Stimulated activated CD4-positive, alpha-beta T cell treated with anti-CD3 and anti-CD28 coated beads, Interleukin-15, amount 100 ng/mL, for 1 hour (primary cell): Measurements from ENCODE around the gene EPHA8.

Experiments
- DNase-seq, 2 donors: peaks; one replicate each; pipeline ENCODE4 v3.0.0-alpha.2; 2020; ENCODE audit warnings: low read depth in 1 of 2, low spot score in 1 of 2

Gene EPHA8

DNA sequence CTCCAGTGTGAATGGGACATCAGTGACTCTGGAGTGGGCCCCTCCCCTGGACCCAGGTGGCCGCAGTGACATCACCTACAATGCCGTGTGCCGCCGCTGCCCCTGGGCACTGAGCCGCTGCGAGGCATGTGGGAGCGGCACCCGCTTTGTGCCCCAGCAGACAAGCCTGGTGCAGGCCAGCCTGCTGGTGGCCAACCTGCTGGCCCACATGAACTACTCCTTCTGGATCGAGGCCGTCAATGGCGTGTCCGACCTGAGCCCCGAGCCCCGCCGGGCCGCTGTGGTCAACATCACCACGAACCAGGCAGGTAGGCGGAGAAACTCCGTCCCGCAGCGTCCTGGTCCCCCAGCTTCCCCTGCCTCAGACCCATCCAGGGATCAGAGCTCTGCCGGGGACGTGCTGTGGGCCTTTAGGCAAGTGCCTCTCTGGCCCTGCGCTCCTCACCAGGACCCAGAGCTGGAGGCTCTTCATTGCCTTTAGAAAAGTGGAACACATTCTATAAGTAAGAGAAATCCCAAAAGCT, 25.7 kb downstream of the EPHA8 start:
- DNase-seq, result no peak

DNA sequence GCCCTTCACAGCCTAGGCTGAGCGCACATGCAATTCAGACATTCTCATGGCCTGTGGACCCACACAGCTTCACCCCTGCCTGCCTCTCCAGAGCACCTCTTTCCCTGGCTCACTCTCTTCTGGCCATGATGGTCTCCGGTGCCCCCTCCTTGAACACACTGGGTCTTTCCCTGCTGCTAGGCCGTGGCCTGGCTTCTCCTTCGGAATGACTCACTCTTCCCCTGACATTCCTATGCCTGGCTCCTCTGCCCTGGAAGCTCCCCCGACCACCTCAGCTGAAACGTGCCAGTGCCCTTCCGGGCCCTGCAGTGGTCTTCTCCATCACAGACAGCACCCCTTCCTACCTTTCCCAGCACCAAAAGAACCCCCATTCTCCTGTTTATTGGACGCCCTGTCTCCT, 28.3 kb downstream of the EPHA8 start:
- DNase-seq, result no peak

DNA sequence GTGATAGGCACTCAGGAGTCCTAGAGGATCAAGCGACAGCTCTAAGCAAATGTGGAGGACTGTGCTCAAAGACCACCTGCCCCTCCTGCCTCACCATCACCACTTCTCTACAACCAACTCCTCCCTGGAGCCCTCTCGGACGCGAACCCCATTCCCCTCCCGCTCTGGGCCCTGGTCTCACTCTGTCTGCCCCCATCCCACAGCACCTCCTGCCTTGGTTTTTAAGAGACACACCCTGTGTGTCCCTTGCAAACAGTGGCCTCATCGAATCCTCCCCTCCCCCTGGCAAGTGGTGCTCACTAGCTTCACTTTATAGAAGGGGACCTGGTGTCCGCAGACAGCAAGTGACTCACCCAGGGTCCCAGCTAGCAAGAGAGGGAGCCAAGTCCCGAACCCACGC, 28.8 kb downstream of the EPHA8 start:
- DNase-seq, result no peak

DNA sequence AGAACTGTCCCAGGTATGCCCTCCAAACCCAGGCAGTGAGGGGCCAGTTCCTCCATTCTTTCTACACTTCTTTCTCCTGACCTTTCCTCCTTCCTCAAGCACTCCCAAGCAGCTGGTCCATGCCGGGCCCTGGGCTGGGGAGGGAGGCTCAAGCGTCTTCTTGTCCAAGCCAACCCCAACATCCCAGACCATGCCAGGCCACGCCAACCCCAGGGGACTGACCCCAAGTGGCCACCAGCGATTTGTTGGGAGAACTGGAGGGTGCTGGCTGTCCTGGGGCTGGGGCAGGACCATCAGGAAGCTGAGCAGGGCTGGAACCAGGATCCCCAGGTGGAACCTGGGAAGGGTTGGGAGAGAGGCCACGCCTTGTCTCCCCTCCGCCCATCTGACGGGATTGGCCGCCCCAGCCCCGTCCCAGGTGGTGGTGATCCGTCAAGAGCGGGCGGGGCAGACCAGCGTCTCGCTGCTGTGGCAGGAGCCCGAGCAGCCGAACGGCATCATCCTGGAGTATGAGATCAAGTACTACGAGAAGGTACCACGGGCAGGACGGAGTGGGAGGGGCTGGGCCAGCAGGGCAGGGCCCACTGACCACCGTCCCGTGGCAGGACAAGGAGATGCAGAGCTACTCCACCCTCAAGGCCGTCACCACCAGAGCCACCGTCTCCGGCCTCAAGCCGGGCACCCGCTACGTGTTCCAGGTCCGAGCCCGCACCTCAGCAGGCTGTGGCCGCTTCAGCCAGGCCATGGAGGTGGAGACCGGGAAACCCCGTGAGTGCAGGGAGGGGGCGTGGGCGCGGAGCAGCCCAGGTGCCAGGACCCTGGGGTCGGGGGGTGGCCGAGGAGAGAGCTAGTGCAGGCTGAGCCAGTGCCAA, 29.9 kb downstream of the EPHA8 start:
- no peak for DNase-seq

DNA sequence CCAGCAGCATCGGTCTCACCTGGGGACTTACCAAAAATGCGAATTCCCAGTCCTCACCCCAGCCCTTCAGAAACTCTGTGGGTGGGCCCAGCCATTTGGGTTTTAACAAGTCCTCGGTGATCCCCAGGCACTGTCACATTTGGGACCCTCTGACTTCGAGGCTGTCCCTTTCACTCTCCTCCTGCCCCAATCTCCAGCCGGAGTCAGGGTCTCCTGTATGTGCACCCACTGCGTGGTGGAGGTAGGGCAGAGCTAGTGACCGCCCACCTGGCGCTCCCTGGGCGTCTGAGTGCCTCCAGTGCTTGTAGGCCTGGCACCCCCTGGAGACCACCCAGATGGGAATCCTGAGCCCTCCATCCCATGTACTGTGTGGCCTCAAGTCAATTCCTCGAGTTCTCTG, 31.1 kb downstream of the EPHA8 start:
- no peak for DNase-seq

DNA sequence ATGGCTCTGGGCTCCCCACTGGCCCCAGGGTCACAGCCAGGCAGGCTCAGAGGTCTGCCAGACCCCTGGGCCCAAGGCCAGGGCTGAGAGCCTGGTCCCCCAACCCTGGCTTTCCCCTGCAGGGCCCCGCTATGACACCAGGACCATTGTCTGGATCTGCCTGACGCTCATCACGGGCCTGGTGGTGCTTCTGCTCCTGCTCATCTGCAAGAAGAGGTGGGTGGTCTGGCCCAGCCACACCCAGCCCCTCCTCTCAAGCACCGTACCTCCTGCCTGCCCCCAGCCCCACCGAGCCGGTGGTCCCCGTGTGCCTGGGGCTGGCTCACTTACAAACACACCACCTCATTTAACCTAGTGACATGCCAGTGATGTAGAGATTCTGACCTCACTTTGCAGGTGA, 31.8 kb downstream of the EPHA8 start:
- DNase-seq, result no peak

DNA sequence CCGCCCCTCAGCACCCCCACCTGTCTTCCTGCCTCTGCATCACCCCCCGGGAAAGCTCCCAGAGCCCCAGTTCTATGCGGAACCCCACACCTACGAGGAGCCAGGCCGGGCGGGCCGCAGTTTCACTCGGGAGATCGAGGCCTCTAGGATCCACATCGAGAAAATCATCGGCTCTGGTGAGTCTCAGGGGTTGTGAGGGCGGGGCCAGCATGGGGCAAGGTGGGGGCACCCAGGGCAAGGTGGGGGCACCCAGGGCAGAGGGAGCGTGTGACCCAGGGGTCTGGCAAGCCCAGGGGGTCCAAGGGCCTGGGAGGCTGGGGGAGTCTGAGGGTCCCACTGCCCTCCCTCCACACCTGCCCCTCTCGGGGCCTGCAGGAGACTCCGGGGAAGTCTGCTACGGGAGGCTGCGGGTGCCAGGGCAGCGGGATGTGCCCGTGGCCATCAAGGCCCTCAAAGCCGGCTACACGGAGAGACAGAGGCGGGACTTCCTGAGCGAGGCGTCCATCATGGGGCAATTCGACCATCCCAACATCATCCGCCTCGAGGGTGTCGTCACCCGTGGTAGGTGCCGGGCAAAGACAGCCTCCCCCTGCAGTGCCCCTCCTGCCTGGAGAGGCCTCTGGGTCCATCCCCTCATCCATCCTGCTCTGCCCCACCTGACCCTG, 34.1 kb downstream of the EPHA8 start:
- no peak for DNase-seq

DNA sequence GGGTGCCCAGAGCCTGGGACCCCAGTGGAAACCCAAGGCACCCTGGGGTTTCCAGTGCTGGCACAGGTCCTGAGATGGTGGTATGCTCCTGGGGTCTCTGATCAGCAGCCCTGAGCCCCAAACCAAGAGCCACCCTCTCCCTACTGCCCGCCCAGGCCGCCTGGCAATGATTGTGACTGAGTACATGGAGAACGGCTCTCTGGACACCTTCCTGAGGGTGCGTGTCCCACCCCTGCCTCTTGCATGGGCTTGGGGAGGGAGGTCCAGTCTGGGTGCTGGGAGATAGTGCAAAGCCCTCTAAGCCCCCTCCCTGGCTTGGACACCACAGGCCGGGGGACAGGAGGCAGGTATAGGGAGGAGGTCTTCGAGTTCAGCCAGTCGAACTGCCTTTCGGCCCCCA, 34.7 kb downstream of the EPHA8 start:
- DNase-seq, result no peak

DNA sequence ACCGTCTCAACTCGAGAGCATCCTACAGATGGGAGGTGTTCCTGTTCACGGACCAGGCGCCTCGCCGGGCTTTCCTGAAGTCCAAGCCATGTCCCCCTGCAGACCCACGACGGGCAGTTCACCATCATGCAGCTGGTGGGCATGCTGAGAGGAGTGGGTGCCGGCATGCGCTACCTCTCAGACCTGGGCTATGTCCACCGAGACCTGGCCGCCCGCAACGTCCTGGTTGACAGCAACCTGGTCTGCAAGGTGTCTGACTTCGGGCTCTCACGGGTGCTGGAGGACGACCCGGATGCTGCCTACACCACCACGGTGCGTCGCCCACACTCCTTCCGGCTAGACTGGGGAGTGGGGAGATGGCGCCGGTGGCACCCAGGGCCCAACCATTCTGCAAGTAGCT, 35.4 kb downstream of the EPHA8 start:
- no peak for DNase-seq

DNA sequence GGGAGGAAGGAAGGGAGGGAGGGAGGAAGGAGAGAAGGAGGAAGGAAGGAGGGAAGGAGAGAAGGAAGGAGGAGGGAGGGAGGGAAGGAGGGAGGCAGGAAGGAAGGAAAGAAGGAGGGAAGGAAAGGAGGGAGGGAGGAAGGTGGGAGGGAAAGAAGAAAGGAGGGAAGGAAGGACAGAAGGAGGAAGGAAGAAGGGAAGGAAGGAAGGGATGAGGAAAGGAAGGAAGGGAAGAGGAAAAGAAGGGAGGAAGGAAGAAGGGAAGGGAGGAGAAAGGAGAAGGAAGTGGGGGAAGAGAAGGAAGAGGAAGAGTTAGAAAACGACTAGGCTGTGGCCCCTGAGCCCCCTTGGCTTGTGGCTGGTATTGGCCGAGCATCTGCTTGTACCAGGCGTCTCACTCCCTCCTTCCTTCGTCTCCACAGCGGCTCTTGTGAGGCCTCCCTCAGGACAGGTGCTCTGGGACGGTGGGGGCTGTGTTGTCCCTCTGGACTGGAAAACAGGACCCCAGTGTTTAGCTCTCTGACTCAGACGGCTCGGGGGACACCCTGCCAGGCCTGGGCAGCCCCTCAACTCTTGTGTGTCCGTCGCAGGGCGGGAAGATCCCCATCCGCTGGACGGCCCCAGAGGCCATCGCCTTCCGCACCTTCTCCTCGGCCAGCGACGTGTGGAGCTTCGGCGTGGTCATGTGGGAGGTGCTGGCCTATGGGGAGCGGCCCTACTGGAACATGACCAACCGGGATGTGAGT, 37.0 kb downstream of the EPHA8 start:
- no peak for DNase-seq

DNA sequence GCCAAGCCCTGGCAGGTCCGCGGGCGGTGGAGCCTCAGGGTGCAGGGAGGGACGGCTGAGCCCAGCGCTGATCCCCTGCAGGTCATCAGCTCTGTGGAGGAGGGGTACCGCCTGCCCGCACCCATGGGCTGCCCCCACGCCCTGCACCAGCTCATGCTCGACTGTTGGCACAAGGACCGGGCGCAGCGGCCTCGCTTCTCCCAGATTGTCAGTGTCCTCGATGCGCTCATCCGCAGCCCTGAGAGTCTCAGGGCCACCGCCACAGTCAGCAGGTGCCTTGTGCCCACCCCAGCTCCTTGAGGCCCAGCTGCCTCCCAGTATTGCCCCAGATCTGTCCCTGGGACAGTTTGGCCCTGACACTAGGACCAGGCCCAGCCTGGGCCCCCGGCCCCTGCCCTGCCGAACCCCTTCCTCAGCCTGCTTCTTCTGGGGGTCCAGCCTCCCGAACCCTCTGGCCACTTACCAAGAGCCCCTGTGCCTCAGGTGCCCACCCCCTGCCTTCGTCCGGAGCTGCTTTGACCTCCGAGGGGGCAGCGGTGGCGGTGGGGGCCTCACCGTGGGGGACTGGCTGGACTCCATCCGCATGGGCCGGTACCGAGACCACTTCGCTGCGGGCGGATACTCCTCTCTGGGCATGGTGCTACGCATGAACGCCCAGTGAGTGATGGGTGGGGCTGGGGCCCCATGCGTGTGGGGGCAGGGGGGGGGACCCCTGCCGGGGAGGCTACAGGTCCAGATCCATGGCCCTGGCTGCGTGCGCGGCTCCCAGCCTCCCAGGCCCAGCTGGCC, 37.7 kb downstream of the EPHA8 start:
- no peak for DNase-seq

DNA sequence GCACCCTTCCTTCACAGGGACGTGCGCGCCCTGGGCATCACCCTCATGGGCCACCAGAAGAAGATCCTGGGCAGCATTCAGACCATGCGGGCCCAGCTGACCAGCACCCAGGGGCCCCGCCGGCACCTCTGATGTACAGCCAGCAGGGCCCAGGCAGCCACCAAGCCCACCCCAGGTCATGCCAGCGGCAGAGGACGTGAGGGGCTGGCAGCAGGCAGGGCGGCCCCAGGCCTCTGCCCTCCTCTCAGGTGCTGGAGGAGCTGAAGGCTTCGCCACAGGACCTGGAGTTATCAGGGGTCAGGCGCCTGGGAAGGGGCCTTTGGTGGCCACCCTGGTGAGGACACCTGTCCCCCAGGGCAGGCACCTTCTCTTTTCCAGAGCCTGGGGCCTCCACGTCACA, 38.3 kb downstream of the EPHA8 start:
- no peak for DNase-seq

DNA sequence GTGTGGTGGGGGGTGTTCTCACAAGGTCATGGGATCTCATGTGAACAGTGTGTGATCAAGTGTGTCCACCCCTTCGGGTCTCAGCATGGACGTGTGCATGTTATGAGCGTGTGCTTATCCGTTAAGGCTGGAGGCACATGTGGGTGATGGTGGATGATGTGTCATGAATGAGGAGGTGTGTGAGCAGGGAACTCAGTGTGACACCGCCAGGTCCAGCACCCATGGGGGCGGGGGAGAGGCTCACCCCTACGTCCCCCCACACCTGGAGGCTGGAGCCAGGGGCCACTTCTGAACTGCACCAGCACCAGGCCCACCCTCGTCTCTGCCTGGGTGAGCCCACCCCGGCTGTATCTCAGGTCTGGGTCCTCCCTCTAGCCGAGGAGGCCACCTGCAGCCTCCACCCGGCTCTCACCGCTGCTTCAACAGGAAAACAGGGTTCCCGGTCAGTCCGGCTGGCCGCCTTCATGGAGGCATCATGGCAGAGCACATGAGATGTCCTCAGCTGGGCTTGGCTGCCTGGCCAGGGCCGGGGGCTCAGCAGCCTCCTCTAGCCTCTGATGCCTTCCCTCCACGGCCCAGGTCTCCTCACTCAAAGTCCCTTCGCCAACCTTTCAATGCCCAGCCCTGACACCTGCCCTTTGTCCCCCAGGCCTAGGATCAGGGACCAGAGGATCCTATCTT, 38.9 kb downstream of the EPHA8 start:
- DNase-seq, result no peak

DNA sequence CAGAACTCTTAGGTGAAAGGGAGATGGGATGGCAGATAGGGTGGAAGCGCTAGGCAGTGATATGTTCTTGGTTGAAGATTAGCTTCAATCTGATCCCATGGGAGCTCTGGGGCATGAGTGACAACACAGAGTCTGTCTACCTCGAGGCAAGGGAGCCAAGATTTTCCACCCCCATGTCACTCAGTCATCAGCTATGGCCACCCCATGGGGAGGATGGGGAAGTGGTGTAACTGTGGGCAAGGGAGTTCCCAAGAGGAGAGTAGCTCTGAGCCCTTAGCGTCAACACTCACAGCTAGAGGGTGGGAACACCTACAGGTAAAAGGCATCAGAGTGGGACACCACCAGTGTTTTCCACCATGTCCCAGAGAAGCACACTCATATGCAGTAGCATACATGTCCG, 42.9 kb downstream of the EPHA8 start:
- no peak for DNase-seq

DNA sequence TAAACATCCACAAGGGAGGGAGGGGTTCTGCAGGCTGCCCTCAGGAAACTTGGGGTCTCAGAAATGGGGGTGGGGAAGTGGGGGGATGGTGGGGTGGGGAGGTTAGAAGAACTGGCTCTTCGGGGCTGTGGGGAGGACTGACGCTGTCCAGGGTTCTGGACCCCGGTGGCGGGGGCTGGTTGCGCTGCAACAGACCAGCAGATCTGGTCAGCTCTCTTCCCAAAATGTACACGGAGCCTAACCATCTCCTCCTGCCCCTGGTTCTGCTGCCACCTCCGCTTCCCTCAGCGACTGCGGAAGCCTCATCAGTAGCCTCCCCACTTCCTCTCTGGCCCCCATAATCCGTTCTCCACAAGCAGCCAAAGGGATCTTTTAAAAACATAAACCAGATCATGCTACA, 43.9 kb downstream of the EPHA8 start:
- no peak for DNase-seq

DNA sequence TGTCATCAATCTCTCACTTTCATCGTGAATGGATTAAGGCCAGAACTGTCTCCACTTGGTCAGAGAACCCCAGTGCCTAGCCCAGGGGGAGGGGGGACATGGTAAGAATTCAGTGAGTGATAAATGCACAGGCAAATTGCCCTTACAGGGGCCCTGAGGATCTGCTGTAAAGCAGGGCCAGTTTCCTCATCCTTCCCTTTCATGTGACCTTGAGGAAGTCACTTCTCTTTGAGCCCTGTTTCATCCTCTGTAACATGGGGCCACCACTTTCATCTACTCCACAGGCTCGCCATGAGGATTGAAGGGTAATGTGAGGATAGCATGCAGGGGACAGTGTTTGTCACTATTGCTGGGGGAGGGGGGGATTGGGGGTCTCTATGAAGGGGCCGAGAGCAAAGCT, 45.1 kb downstream of the EPHA8 start:
- no peak for DNase-seq

DNA sequence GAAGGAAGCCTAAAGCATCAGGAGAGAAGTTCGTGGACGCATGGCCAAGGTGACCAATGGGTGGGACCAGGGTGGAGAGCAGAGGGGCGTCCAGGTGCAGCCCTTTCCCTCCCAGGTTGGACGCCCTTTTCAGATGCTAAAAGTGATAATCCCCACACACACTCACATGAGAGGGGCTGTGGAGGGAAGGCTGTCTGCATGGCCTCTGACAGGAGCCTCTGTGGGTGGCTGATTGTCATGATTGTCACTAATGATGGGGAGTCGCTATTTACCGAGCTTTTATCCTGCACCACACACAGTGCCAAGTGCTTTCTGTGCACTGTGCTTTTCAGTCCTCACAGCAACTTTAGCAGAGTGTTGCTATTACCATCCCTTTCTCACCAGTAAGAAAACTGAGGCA, 46.0 kb downstream of the EPHA8 start:
- DNase-seq, result no peak

DNA sequence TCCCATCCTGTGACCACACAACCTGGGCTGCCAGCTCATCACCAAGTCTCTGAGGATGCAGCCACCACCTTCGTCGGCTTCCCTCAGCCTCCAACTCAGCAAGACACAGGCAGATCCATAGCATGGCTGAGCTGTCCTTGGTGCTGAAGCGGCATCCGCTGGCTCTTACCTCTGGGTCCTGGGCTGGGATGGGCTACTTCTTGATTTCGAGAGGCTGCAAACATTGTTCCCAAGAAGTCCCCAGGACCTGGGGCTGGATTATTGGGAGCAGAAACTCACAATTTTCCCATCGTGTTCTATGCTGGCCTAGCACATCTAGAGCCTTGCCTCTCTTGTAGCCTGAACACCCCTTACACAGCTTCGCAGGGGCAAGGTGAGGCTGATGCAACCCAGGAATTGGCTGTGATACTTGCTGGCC, 48.2 kb downstream of the EPHA8 start:
- no peak for DNase-seq

DNA sequence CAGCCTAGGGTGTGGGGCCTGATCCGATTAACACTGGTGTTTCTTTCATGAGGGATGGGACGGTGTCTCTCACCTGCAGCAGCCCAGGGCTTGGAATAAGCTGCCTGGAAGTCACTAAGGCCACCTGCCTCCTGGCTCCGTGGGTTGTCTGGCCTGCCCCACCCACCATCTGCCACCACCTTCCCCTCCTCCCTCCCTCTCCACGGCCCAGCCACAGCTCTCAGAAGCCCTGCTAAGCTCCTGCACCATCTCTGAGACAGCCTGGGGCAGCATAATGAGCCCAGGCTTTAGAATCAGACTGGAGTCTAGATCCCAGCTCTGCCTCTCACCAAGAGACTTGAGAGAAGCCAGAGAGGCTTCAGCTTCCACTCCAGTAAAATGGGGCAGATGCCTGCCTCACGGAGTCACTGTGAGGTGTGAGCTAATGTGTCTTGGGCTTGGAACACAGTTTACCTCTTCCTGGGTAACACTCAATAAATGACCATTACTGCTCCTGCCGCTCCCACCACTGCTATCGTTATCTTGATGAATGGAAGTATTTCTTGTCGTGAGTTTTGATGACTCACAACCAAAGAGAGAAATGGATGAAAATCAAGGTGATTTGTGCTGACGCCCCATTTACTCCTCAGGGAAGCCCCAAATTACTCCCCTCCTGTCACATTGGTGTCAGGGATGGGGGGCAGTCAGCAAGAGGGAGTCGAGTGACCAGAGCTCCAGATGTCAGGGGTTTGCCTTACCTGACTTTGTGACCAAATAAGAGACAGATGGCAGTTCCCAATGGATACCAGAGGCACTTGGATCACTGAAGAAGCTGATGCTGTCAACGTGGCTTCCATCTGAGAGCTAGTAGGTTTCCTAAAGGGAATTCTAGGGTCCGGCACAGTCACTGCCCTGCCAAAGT, 49.6 kb downstream of the EPHA8 start:
- DNase-seq, result no peak

DNA sequence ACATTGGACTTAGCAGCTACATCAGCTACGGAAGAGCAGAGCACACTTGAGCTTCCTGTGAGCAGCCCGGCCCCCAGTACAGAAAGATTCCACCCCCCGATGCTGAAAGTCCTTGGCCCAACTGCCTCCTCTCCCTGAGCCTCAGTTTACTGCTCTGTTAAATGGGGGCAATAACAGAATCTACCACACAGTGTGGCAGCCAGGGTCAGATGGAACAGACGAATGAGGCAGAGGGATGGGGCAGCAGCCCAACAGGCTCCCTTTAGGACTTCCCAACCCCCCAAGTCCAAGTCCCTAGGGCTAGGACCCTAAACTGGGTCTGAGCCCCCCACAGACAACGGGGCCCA, 50.3 kb downstream of the EPHA8 start:
- DNase-seq, result no peak
